ENCODE measurements around the gene COL13A1.

COL13A1 gene

DNA sequence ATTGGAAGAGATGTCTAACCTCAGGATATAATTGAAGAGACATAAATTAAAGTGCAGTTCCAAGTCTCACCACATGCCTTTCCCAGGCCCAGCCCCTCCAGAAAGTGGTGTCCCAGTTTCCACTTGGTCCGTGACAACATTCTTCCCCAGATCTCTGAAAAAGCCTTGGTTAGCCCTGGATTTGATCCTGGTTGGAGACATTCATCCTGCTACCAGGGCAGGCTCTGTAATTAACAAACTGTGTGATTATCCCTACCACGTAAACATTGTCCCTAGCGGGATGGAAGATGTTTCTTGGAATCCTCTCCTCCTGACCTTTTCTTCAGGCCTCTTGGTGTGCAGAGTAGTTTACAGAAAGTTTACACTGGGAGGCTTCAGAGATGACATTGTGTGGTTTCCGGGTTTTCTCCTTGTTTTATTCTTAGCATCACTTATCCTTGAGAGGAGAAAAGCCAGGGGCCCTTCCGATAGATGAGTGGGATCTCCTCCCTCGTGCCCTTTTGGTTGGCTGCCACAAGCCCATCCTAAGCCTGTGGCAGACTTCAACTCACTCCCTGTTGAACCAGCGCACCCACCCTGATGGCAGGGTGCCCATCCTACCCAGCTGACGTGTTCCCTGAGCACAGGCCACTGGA is 83.8 kb downstream of the COL13A1 start:
- no peak for DNase-seq (ENCODE audit: low read depth in 2 of 2)

DNA sequence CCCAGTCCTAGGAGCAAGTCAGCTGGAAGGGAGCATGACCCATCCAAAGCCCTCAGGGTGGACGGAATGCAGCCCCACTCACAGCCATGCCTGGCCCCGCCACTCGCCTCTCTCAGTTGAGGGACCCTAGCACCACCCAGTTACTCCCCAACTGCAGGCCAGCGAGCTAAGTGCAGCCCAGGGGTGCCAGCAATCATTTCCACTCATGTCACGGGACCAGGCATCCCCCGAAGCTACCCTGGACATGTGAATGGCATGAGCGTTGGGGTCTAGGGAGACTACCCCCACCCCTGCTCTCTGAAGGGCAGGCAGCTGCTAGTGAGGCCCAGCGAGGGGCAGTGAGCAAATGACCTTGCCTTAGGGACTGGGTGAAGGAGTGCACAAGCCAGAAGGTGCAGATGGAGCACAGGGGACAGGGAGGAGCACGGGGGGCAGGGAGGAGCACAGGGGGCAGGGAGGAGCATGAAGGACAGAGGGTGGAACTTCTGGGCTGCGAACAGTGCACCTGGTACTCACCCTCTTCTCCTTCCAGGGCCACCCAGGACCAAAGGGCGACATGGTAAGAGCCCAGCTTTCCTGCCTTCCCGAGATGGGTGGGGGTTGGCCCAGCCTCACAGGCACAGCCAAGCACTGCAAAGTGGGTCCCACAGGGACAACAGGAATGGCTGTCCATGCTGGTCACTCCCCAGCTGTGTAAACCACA is 87.3 kb downstream of the COL13A1 start:
- DNase-seq (ENCODE audit: low read depth in 2 of 2), result no peak

DNA sequence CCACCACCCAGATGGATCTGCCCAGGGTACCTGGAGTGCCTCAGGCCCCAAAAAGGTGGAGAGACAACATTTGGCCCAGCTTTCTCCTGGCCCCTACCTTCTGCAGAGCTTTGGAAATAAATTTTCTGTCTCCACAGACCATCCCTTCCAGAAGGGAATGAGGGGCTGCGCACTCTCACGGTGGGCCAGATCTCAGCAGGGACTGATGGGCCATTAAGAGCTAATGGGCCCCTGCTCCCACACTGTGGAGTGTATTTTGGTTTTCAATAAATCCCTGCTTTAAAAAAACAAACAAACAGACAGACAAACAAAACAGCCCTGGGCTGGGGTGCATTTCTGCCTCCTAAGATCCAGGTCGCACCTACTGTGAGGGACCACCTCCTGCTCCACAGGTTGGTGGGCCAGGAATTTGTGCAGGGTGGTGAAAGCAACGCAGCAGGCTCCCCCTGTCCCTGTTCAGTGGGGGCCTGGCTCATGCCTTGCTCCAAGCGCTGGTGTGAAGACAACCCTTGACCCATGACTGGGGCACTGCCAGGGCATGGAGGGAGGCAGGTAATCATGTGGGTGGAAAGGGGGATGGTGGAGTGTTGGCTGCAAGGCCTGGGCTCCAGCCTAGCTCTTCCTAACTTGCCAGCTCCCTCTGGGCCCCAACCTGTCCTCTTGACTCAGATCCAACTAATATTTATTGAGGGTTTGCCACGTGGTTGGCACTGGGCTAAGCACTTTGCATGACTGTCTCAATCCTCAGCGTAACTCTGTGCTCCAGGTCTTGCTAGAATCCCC is 88.5 kb downstream of the COL13A1 start:
- DNase-seq (ENCODE audit: low read depth in 2 of 2), result no peak

DNA sequence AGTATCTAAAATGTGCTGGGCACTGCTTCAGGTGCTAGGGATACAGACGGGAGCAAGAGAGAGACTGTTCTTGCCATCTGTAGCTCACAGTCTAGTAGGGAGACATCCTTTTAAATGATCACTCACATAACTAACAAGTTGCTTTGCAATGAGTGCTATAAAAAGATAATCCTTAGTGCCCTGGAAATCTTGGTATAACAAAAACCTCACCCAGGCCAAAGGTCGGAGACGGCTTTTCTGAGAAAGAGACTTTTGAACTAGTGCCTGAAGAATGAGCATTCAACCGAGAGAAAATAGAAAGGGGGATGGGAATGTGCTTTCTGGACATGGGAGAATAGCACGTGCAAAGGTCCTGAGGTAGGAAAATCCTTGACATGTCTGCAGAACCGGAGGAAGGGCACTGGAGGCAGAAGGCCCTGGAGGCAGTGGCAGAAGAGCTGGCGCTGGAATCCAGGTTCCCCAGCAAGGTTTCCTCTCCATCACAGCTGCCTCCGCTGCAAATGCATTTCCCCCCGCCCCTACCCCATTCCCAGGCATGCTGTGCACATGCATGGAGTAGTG is 89.4 kb downstream of the COL13A1 start:
- DNase-seq (ENCODE audit: low read depth in 2 of 2), result no peak

DNA sequence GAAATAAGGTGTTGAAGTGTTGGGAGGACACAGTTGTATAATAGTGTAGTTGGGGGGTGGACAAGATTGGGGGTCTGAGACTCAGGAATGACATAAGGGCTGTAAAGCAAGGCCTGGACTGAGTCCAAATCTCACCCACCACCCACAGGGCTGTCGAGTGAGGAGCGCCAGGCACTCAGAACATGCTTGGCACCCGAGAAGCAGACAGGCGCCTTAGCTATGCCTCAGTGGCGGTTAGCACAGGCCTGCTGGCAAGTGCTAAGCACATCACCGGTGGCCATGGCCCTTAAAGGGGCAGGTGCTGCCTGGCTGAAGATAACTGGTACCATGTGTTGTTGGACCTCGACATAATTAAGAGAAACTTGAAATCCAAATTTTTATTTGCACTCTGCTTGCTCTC is 90.7 kb downstream of the COL13A1 start:
- DNase-seq (ENCODE audit: low read depth in 2 of 2), result no peak

DNA sequence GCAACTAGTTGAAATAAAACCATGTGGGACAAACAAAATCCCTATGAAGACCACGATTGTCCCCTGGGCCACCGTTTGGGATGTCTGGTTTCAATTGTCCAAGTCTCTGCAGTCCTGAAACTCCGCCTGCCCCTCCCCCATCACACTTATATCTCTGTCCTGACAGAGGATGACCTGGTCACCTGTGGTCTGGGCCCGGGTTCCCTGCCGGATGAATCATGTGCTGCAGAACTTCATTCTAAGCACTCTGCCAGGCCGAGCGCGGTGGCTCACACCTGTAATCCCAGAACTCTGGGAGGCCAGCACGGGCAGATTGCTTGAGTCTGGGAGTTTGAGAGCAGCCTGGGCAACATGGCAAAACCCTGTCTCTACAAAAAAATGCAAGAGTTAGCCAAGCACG is 91.1 kb downstream of the COL13A1 start:
- no peak for DNase-seq (ENCODE audit: low read depth in 2 of 2)

DNA sequence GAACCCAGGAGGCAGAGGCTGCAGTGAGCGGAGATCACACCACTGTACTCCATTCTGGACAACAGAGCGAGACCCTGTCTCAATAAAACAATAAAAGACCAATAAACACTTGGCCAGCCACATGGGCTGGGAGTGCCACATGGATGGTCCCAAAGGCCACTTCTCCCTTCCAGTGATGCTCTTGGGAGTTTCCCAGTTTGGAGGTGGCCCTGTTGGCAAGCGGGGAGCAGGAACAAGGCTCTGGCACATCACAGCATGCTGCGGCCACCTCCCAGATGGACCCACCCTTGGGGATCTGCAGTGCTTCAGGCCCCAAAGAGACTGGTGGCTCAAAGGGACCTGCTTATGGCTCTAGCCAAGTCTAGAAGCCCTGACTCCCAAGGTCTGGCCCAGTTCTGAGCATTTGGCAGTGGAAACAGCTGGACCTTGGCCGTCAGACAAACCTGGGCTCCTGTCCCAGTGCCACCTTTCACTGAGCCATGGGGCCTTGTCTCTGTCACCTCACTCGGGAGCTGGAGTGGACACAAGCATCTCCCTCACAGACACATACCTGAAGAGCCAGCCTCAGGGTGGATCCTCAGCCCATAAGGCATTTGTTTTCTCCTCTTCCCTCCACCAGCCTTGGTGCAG is 91.7 kb downstream of the COL13A1 start:
- no peak for DNase-seq (ENCODE audit: low read depth in 2 of 2)

DNA sequence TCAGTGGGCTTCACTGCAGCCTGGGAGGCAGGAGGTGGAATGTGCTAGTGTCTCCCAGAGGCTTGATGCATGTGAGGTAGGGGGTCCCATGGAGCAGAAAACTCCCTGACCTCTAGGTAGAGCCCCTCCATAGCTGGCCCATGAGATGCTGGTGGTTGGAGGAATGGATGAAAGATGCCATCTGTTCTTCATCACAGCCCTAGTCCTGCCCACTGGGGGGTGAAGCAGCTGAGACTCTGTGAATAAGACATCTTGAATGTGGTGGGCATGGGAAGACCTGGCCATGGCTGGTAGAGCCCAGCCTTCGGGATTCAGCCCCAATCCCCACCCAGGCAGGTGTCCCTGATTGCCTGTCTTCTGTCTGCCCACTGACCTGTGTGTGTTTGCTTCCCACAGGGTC is 92.5 kb downstream of the COL13A1 start:
- no peak for DNase-seq (ENCODE audit: low read depth in 2 of 2)

DNA sequence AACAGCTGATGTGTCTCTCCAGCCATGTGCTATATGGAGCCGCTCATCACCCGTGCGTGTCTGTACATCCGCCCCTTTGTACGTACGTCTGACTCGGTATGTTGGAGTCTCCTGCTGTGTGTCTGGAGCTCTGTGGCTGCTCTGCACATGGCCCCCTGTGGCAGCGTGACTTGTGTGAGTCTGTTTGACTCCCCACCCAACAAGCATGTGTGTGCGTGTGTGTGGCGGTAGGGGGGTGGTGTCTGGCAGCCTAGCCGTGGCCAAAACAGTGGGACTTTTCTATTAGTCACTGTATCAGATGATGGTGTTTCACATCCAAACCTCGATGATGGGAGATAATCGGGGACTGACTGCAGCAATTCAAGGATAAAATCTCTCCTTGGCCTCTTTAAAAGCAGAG is 94.1 kb downstream of the COL13A1 start:
- DNase-seq (ENCODE audit: low read depth in 2 of 2), result no peak

DNA sequence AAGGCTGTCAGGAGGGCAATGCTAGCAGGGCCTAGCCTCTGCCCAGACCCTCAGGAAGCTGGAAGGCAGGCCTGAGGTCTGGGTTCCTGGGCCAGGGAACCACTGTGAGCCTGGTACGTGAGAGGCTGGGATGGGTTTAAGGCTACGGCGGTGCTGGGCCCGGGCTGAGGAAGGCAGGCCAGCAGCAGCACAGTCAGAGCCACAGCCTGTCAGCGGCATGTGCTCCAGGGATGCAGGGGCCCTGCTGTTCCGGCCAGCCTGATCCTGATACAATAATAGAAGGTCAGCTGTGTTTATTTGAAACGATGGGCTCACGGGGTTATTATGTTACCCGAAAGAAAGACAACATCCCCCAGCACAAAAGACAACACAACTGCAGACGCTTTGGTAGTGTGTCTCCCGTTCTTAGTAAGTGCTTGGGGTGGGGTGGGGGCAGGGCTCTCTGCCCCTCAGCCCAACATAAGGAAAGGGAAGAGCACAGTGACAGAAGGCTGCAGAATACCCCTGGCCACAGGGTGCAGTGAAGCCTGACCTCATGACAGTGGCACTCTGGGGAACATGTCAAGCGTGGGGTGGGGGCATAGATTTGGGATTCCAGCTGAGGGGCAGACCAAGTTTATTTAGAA is 95.0 kb downstream of the COL13A1 start:
- no peak for DNase-seq (ENCODE audit: low read depth in 2 of 2)

DNA sequence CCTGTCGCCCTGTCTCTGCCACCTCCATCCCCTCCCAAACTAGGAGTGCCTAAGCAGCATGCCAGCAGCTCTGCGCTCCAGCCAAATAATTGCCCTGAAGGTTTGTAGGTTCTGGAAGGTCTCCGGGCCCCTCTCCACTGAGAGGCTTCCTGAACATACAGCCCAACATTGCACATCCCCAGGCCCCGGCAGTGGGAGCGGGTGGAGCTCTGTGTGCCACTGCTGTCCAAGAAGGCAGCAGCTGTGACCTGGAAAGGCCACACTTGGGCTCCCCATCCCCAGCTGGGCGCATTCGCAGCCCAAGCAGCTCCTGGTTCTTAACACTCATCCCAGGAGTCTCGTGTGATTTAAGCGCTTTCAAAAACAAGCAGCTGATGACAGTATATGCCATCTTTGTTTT is 95.7 kb downstream of the COL13A1 start:
- no peak for DNase-seq (ENCODE audit: low read depth in 2 of 2)

DNA sequence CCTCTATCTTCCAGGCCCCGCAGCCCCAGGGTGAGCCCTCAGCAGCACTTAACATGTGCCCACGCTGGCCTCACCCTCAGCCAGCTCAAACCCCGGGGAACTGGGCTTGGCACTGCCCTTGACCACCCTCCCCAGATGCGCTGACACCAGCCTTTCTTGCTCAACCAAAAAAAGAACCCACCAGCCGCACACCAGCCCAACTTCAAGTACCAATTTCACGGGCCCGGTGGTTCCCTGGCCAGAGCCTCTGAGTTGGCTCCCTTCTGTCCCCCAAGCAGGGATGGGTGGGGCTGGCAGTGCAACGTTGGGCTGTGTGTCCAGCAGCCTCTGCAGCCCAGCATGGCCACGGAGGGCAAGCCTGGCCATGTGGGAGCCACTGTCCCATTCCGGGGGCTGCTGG is 96.3 kb downstream of the COL13A1 start:
- no peak for DNase-seq (ENCODE audit: low read depth in 2 of 2)

DNA sequence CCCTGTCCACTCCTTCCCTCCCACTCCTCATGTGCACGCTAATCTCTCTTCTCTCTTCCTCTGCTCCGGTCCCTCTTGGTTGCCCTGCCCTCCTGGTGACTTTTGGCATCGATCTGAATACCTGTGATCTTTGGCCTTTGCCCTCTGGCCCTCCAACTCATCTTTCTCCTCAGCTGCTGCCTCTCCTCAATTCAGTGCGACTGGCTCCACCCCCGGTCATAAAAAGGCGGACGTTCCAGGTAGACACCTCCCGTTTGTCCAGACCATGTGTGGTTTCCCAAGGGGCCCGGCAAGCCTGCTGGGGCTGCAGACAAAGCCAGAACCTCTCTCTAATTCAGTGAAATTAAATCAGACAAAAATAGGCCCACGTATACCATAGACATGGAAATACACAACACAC is 96.8 kb downstream of the COL13A1 start:
- DNase-seq (ENCODE audit: low read depth in 2 of 2), result no peak

DNA sequence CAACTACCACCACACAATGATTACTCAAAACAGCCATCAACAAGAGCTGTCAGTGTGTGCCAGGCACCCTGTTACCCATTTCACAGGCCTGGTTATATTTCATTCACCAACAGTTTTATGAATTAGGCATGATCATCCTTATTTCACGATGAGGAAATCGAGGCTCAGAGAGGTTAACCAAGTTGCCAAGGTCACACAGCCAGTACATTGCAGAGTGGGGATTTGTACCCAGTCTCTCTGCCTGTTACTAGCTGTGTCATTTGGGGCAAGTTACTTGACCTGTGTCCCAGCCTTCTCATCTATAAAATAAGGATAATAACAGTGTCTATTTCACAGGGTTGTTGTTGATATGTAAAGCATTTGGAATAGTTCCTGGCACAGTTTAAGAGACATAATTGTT is 97.2 kb downstream of the COL13A1 start:
- DNase-seq (ENCODE audit: low read depth in 2 of 2), result no peak

DNA sequence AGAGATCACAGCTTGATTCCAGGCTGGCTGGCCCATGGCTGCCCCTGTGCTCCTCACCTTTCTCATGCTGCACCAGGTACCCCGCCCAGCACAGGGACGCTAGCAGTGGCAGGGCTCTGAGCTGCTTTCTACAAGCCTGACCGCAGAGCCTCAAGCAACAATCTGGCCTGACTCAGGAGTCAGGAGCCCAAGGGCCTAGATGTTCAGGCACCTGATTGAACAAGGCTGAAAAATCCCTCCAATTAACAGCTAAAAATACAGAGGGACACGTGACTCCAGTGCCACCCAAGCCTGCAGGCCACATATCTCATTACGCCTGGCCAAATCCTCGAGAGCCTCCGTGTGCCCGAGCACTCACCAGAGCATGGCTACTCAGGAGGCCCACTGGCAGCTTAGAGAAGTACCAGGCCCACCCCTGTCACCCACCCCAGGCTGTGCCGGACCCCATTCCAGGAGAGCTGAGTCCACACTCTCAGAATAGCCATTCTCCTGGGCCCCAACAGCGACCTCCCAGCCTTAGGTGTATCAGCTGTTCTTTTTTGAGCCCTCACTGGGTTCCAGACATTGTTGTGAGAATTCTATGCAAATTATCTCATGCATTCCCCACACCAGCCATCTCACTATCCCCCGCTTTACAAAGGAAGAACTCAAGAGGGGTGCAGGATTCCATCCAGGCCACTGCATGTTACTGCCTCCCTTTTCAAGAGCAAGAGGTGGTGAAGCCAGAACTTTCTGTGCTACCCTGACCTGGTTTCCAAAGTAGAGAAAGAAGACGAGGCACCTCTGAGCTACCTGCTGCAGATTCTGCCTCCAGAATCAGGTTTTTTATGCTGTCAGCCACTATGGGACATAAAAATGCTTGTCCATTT is 98.3 kb downstream of the COL13A1 start:
- no peak for DNase-seq (ENCODE audit: low read depth in 2 of 2)

DNA sequence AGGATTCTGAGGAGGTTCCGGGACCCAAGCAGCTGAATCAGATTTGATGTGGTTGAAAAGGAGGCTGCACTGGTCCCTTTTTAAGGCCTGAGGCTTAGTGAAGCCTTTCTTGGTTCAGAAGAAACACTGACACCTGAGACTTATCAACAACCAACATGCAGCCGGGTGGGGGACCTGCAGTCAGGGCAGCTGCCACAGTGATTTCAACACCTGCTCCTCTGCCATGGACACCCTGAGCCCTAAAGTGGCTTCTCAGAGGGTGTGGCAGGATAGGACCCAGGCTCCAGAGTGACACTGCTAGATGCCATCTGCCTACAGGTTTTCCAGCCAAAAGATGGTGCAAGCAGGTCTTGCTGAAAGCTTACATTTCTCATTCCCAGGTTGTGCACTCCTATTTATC is 99.3 kb downstream of the COL13A1 start:
- DNase-seq (ENCODE audit: low read depth in 2 of 2), result no peak

DNA sequence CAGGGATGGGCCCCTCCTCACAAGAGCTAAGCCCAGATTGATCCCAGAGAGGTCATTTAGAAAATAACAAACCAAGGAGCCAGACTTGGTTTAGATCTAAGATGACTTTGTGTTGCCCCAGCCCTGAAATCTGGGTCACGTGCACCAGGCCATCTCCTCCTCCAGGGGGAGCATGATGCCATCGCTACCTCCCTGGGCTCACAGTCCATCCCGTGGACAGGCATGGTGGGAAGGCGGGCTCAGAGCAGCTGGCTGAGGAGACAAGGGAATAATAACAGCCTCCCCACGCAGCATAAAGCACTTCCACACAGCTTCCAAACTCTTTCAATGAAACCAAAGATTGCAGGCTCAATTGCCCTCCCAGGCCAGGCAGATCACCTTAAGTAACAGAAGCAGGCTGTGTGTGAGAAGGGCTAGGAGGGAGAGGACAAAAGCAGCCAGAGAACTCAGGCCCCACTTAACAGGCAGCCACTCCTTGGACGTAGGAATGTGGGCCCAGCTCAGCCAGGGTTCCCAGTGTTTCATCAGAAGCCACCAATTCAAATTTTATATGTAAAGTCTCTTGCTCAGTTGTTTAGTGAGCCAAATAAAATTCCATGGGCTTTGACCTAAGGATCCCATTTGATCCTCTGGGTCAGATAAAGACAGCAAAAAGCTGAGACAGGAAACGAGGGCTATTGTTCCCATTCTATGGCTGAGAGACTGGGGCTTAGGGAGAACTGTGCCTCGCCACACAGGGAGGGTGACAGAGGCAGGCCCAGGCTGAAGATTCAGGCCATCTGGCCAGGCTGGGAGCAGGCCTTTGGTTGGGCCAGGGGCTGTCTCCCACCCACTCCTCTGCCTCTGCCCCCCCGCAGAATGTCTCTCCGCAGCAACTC is 100.2 kb downstream of the COL13A1 start:
- no peak for DNase-seq (ENCODE audit: low read depth in 2 of 2)

DNA sequence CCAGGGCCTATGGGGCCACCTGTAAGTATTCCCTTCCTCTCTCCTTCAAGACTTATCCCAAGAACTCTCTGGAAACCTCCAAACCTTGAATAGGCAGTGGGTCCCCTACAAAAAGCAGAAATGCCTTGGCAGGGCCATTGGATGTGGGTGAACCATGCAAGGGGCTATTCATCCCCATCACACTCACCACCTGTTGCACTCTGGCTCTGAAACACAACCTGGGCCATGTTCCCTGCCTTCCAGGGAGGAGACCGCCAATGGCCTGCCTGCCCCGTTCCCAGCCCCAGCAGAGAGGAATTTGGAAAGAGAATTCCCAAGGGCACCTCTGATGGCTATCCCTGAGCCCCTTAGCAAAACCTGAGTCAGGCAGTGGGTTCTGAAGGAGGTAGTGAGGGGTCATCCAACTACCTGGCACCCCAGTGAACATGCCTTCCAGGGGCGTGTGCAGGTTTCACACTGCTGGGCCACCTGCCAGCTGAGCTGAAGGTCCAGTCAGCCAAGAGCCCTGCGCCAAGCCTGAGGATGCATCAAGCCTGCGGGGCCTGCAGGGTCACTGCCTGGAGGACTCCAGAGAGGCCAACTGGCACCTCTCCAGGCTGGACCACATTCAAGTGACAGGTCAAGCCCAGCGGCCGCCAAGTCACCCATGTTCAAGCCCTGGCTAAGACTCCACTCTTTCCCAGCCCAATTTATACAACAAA is 101.3 kb downstream of the COL13A1 start:
- DNase-seq (ENCODE audit: low read depth in 2 of 2), result no peak

DNA sequence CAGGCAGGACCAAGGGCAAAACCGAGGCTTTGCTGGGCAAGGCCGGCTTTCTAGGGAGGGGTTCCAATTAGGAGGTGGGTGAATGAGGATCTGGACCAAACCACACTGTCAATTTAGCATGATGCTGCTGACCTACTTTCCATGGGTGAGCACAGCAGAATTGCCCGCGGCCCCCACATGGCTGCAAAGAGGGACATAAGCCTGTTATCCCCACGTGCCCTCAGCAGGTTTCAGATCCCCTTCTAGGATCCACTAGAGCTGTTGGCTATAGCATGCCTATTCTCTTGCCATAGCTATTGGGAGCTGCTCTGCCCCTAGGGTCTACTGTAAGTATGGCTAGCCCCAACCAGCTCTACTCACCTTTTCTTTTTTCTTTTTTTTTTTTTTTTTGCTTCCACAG is 102.8 kb downstream of the COL13A1 start:
- DNase-seq (ENCODE audit: low read depth in 2 of 2), result no peak

All from stimulated activated CD4-positive, alpha-beta T cell treated with anti-CD3 and anti-CD28 coated beads, Interleukin-15, amount 100 ng/mL, for 48 hours (primary cell).